Measurements from ENCODE around the gene DYSF.

DNA sequence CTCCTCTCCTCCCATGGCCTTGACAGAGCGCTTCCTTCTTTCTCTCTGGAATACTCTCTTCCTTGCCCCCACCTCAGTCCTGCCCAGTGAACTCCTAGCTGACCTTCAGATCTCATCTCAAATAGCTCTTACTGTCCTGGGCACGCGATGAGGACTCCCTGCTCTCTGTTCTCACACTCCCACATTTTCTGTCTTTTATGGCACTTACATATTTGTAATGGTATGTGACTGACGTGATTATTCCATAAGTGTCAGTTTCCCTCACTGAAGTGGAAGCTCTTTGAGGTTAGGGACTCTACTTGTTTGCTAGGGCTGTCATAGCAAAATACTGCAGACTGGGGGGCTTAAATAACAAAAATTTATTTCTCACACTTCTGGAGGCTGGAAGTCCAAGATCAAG is 1.7 kb upstream of the DYSF start:
- TF ChIP-seq, protein P1, sequence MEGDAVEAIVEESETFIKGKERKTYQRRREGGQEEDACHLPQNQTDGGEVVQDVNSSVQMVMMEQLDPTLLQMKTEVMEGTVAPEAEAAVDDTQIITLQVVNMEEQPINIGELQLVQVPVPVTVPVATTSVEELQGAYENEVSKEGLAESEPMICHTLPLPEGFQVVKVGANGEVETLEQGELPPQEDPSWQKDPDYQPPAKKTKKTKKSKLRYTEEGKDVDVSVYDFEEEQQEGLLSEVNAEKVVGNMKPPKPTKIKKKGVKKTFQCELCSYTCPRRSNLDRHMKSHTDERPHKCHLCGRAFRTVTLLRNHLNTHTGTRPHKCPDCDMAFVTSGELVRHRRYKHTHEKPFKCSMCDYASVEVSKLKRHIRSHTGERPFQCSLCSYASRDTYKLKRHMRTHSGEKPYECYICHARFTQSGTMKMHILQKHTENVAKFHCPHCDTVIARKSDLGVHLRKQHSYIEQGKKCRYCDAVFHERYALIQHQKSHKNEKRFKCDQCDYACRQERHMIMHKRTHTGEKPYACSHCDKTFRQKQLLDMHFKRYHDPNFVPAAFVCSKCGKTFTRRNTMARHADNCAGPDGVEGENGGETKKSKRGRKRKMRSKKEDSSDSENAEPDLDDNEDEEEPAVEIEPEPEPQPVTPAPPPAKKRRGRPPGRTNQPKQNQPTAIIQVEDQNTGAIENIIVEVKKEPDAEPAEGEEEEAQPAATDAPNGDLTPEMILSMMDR (IDR thresholded peaks at IDR 0.05): no peak
- TF ChIP-seq POLR2A (IDR thresholded peaks at IDR 0.05; ENCODE audit: low read depth) (no peak), POLR2AphosphoS5 (IDR thresholded peaks at IDR 0.05) (no peak), EP300 (IDR thresholded peaks at IDR 0.05) (no peak)
